Endothelial cell (in vitro differentiated cells): ENCODE results near the gene POLR1A. TPM values are rescaled to one million over a fixed set of nuclear protein-coding genes. Genes with fewer than 3 reads are reported as not detected.

ENCODE experiments used
- DNase-seq: peaks from one replicate; pipeline ENCODE4 v3.0.0; 2021; ENCODE audit warnings: low spot score
- H3K27ac Mint-ChIP-seq: one replicate; pipeline ENCODE4 v1.8.0; 2021; ENCODE audit warnings: mixed read lengths, inconsistent platforms; ENCODE audit not compliant: unreplicated experiment
- H3K27me3 Mint-ChIP-seq: one replicate; pipeline ENCODE4 v1.8.0; 2021; ENCODE audit warnings: mild to moderate bottlenecking, moderate library complexity, mixed read lengths, inconsistent platforms; ENCODE audit not compliant: unreplicated experiment
- H3K36me3 Mint-ChIP-seq: one replicate; pipeline ENCODE4 v1.8.0; 2021; ENCODE audit warnings: mild to moderate bottlenecking, low read depth, mixed read lengths, inconsistent platforms; ENCODE audit not compliant: unreplicated experiment
- H3K4me1 Mint-ChIP-seq: one replicate; pipeline ENCODE4 v1.8.0; 2021; ENCODE audit warnings: mild to moderate bottlenecking, mixed read lengths, inconsistent platforms; ENCODE audit not compliant: unreplicated experiment
- H3K4me3 Mint-ChIP-seq: one replicate; pipeline ENCODE4 v1.8.0; 2021; ENCODE audit warnings: mild to moderate bottlenecking, mixed read lengths, inconsistent platforms; ENCODE audit not compliant: unreplicated experiment
- H3K9me3 Mint-ChIP-seq: one replicate; pipeline ENCODE4 v1.8.0; 2021; ENCODE audit warnings: mixed read lengths, inconsistent platforms; ENCODE audit not compliant: unreplicated experiment
- total RNA-seq: library from RNA; stranded (reverse); fragmentation: NEBNext Ultra II Directional; extraction: Animal tissue kit (Norgen Biotek cat#: 25700); gene quantifications from one replicate; pipeline ENCODE4 v1.2.1, GENCODE V29; 2021; ENCODE audit not compliant: unreplicated experiment
- TF ChIP-seq, protein P1 (sequence below): fragments of 200-600 bp; sonication (generic); IDR thresholded peaks from one replicate; pipeline ENCODE4 v1.5.0; 2021; ENCODE audit warnings: antibody characterized with exemption; ENCODE audit not compliant: unreplicated experiment

POLR1A gene
- total RNA-seq, 1 donor from 2014 or later: 30.4 TPM

DNA sequence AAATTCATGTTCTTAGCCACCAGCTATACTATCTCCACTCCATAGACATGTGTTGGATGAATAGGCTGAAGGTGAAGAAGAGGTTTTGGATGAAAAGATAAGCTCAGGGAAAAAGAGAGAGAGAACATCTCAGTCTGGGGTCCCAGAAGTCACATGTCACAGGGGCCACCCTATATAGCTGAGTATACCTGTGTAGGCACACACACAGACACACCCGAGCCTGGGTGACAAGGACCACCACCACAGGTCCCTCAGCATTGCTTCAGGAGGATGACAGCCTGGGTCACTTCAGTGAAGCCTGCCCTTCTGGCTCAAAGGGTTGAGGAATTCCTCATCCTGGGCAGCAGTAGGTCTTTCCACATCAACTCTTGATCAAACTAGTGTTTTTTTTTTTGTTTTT is 56.2 kb downstream of the POLR1A start:
- DNase-seq: no peak
- Mint-ChIP-seq H3K4me3 (no peak overlapping the region), H3K27me3 (peaks cover 4% of the 10 kb centered on the region), H3K36me3 (peaks cover 45% of the 10 kb centered on the region), H3K9me3 (no peaks in the 10 kb centered on the region), H3K27ac (no peak overlapping the region), H3K4me1 (peaks cover 26% of the 10 kb centered on the region)
- TF ChIP-seq, protein P1, sequence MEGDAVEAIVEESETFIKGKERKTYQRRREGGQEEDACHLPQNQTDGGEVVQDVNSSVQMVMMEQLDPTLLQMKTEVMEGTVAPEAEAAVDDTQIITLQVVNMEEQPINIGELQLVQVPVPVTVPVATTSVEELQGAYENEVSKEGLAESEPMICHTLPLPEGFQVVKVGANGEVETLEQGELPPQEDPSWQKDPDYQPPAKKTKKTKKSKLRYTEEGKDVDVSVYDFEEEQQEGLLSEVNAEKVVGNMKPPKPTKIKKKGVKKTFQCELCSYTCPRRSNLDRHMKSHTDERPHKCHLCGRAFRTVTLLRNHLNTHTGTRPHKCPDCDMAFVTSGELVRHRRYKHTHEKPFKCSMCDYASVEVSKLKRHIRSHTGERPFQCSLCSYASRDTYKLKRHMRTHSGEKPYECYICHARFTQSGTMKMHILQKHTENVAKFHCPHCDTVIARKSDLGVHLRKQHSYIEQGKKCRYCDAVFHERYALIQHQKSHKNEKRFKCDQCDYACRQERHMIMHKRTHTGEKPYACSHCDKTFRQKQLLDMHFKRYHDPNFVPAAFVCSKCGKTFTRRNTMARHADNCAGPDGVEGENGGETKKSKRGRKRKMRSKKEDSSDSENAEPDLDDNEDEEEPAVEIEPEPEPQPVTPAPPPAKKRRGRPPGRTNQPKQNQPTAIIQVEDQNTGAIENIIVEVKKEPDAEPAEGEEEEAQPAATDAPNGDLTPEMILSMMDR: no peak

DNA sequence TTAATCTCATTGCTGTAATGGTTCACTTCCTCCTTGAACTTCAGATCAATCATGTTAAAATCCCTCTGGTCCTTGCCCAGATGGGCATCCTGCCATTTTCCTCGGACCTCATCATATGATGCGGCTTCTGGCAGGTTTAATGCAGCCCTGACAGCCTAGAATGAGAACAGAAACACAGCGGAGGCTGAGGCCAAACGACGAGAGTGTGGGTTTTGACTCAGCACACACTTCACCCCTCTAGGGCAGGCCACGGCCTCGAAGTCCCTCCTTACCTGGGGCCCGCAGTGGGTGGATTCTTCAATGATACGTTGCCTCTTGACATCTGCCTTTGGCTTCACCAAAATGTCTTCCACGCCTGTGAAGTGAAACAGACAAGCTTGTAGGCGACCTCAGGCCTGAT is 56.8 kb downstream of the POLR1A start:
- H3K27ac Mint-ChIP-seq: no peak overlapping the region
- peaks cover 43% of the 10 kb centered on the region for H3K36me3 Mint-ChIP-seq
- no peak overlapping the region for H3K4me3 Mint-ChIP-seq
- peaks cover 28% of the 10 kb centered on the region for H3K4me1 Mint-ChIP-seq
- no peak for DNase-seq
- no peaks in the 10 kb centered on the region for H3K9me3 Mint-ChIP-seq
- H3K27me3 Mint-ChIP-seq: peaks cover 4% of the 10 kb centered on the region
- TF ChIP-seq, protein P1: no peak

DNA sequence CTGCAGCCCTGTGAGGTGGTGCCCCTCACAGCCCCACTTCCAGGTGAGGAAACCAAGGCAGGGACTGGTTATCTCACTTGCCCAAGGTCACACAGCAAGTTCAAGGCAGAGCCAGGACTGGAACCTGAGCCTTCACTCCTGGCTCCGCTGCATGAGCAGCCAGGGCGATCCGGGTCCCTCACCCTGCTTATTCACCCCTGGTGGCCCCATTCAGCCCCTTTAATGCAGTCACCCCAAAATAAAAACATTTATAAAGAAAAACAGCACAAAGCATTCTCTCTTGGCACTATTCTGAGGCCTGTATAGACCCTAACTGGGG is 57.3 kb downstream of the POLR1A start:
- H3K27ac Mint-ChIP-seq: no peak overlapping the region
- peaks cover 31% of the 10 kb centered on the region for H3K4me1 Mint-ChIP-seq
- peaks cover 4% of the 10 kb centered on the region for H3K27me3 Mint-ChIP-seq
- H3K4me3 Mint-ChIP-seq: no peak overlapping the region
- TF ChIP-seq, protein P1: no peak
- no peaks in the 10 kb centered on the region for H3K9me3 Mint-ChIP-seq
- peaks cover 42% of the 10 kb centered on the region for H3K36me3 Mint-ChIP-seq
- DNase-seq: no peak

DNA sequence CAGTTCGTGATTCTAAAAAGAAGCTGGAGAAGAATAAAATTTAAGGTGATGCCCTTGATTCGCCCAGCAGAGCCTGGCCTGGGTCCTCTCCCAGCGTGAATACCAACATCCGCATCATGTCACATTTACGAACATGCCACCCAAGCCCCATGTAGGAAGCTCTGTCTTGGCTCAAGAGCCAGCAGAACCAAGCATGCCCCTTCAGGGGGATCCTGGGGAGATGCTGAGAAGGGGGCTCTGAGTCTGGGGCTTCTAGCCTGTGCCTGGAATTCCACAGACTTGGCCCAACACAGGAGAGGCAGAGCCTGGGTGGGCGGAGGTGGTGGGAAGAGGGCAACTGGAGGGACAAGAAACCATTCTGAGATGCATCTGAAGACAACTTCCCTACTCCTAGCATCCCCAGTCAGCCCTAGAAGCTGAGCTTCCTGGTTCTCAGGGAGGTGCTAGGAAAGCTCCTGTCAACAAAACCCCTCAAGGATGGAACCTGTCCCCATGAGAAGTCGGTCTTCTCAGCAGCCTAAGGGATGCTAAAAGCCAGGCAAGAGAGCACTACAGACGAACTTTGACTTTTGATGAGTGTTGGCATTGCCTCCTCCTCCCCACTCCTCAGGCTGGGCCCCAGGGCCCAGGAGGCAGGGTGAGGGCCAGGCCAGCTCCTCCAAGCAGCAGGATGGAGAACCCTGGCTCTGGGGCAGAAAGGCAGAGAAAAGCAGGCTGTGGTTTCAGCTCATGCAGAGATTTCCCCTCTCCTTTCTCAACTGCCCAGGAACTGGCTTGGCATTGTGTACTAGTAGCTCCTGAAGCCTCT is 57.9 kb downstream of the POLR1A start:
- H3K27ac Mint-ChIP-seq: no peak overlapping the region
- peaks cover 45% of the 10 kb centered on the region for H3K36me3 Mint-ChIP-seq
- H3K9me3 Mint-ChIP-seq: no peaks in the 10 kb centered on the region
- H3K27me3 Mint-ChIP-seq: peaks cover 8% of the 10 kb centered on the region
- TF ChIP-seq, protein P1: no peak
- H3K4me3 Mint-ChIP-seq: peak overlapping the region; percentile 35
- peaks cover 35% of the 10 kb centered on the region for H3K4me1 Mint-ChIP-seq
- DNase-seq: no peak

DNA sequence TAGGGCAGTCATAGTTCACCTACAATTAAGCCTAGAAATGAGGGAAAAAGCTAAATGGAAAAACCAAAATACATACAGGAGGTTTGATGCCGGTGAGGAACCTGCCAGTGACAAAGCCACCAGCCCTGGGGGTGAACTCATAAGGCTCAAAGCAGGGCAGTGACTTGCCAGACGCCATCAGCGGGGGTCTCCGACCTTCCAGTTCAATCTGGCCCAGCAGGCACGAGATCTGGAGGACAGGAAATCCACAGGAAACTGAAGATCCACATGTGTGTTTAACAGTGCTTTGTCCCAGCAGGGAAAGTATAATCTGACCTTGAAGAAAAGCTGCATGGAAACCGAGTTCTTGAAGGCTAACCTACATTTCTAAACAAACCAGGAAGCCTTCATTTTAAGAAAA is 60.1 kb downstream of the POLR1A start:
- DNase-seq: no peak
- Mint-ChIP-seq H3K4me1 (peaks cover 41% of the 10 kb centered on the region), H3K27me3 (peaks cover 10% of the 10 kb centered on the region), H3K36me3 (peaks cover 51% of the 10 kb centered on the region), H3K9me3 (no peaks in the 10 kb centered on the region), H3K27ac (peak overlapping the region; percentile 89), H3K4me3 (no peak overlapping the region)
- TF ChIP-seq, protein P1: no peak
